HL-60 (cell line): ENCODE results near the gene MYH10.

ENCODE experiments used
- CTCF ChIP-seq: IDR thresholded peaks from one replicate; pipeline ENCODE4 v1.5.1; 2011; ENCODE audit warnings: low read length, control low read depth, inconsistent platforms; ENCODE audit not compliant: insufficient read depth
- GABPA ChIP-seq: IDR thresholded peaks from 2 replicates; pipeline ENCODE4 v1.6.1; 2012; ENCODE audit warnings: low read depth
- POLR2AphosphoS5 ChIP-seq: IDR thresholded peaks from 2 replicates; pipeline ENCODE4 v1.6.1; 2012; ENCODE audit warnings: low read depth
- REST ChIP-seq: IDR thresholded peaks from 2 replicates; pipeline ENCODE4 v1.6.1; 2012; ENCODE audit warnings: low read depth; ENCODE audit not compliant: insufficient replicate concordance

GRCh38 chr17:8469964-8470363 lies 160.6 kb downstream of the MYH10 start:
- TF ChIP-seq CTCF: no peak
- TF ChIP-seq POLR2AphosphoS5: no peak
- TF ChIP-seq REST: no peak
- no peak for TF ChIP-seq GABPA
